GM12891 (cell line): ENCODE data around the gene TAF11L12.
"Not testable (repeated sequence)": the region's sequence is repeated elsewhere in the genome, so short reads cannot be mapped to it uniquely, and the experiment has no call there.

ENCODE experiments used
- POLR2A ChIP-seq: IDR thresholded peaks from 2 replicates; pipeline ENCODE4 v1.6.1; 2011; ENCODE audit warnings: low read depth, low read length, control low read depth
- POLR2AphosphoS5 ChIP-seq: IDR thresholded peaks from 2 replicates; pipeline ENCODE4 v1.6.1; 2011; ENCODE audit warnings: low read depth, low read length, control low read depth
- SPI1 ChIP-seq: IDR thresholded peaks from 2 replicates; pipeline ENCODE4 v1.6.1; 2011; ENCODE audit warnings: low read depth, low read length, control low read depth
- TAF1 ChIP-seq: IDR thresholded peaks from 2 replicates; pipeline ENCODE4 v1.6.1; 2011; ENCODE audit warnings: low read depth, low read length, control low read depth

DNA sequence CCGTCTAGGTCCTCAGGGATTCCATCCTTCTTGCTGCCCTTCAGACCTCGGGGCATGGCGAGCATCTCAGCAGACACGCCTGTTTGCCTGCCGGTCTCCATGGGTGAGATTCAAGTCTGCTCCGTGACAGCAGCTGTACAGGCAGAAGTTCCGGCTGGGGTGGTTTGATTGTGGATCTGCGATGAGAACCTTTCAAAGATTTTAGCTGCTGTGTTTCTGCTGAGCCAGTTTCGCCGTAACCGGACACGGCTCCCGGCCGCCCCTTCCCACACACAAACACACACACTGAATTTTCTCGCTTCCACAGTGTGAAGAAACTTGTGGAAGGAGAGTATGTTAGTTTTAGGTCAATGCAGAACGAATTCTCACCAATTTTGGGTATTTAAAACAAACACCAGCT, 19.3 kb upstream of the TAF11L12 start, which contains the start of gene TAF11L8:
- TF ChIP-seq TAF1, POLR2A, POLR2AphosphoS5, SPI1: not testable (repeated sequence)
